Liver (tissue), 9 donors: ENCODE results near the gene VPS26C. TPM values are rescaled to one million over a fixed set of nuclear protein-coding genes. Genes with fewer than 3 reads are reported as not detected.

Source experiments
- DNase-seq: peaks from one replicate; pipeline ENCODE4 v3.0.0-alpha.2; 2017; ENCODE audit warnings: low spot score
- H3K27ac ChIP-seq, 2 donors: one replicate each; pipeline ENCODE4 v1.7.0; 2013; ENCODE audit warnings: inconsistent platforms in 2 of 2, low read length in 2 of 2, control low read depth in 1 of 2, low read depth in 1 of 2, mild to moderate bottlenecking in 1 of 2
- H3K27me3 ChIP-seq, 4 donors: one replicate each; pipeline versions ENCODE4 v1.6.1 to v1.7.0; 2013; ENCODE audit warnings: low read length in 3 of 4, inconsistent platforms in 1 of 4, mild to moderate bottlenecking in 1 of 4, moderate library complexity in 1 of 4; ENCODE audit not compliant: control insufficient read depth in 4 of 4, insufficient read depth in 4 of 4
- H3K36me3 ChIP-seq, 4 donors: one replicate each; pipeline versions ENCODE4 v1.6.1 to v1.7.0; 2013; ENCODE audit warnings: low read length in 3 of 4, mild to moderate bottlenecking in 3 of 4, low read depth in 1 of 4, moderate library complexity in 1 of 4; ENCODE audit not compliant: control insufficient read depth in 4 of 4, insufficient read depth in 3 of 4
- H3K4me1 ChIP-seq, 4 donors: one replicate each; pipeline versions ENCODE4 v1.6.1 to v1.7.0; 2013; ENCODE audit warnings: low read length in 3 of 4, mild to moderate bottlenecking in 3 of 4, moderate library complexity in 1 of 4; ENCODE audit not compliant: control insufficient read depth in 4 of 4, insufficient read depth in 4 of 4
- H3K4me3 ChIP-seq, 3 donors: one replicate each; pipeline versions ENCODE4 v1.6.1 to v1.7.0; 2013; ENCODE audit warnings: low read length in 3 of 3, control low read depth in 1 of 3, low read depth in 1 of 3, mild to moderate bottlenecking in 1 of 3
- H3K9ac ChIP-seq, 2 donors: one replicate each; pipeline ENCODE4 v1.7.0; 2013; ENCODE audit warnings: low read length in 2 of 2, mild to moderate bottlenecking in 2 of 2, moderate library complexity in 2 of 2, control low read depth in 1 of 2, low read depth in 1 of 2
- H3K9me3 ChIP-seq, 4 donors: one replicate each; pipeline versions ENCODE4 v1.6.1 to v1.7.0; 2013; ENCODE audit warnings: low read length in 3 of 4; ENCODE audit not compliant: control insufficient read depth in 4 of 4
- EGR1 ChIP-seq, 2 donors: IDR thresholded peaks; 2 replicates each; pipeline ENCODE4 v1.6.1; 2016 to 2018; ENCODE audit warnings: antibody characterized with exemption in 2 of 2, low read depth in 2 of 2
- FOXA1 ChIP-seq: IDR thresholded peaks from 2 replicates; pipeline ENCODE4 v1.6.1; 2016; ENCODE audit warnings: antibody characterized with exemption
- FOXA2 ChIP-seq: IDR thresholded peaks from 2 replicates; pipeline ENCODE4 v1.6.1; 2016; ENCODE audit warnings: antibody characterized with exemption
- GABPA ChIP-seq, 2 donors: IDR thresholded peaks in 1 of 2; conservative IDR thresholded peaks in 1 of 2; 2 replicates each; pipeline ENCODE4 v1.6.1; 2016; ENCODE audit warnings: antibody characterized with exemption in 2 of 2, mild to moderate bottlenecking in 1 of 2, moderate library complexity in 1 of 2
- HNF4A ChIP-seq, 2 donors: conservative IDR thresholded peaks; 2 replicates each; pipeline ENCODE4 v1.6.1; 2016; ENCODE audit warnings: antibody characterized with exemption in 2 of 2, mild to moderate bottlenecking in 2 of 2
- HNF4G ChIP-seq: IDR thresholded peaks from 2 replicates; pipeline ENCODE4 v1.6.1; 2016; ENCODE audit warnings: antibody characterized with exemption
- RAD21 ChIP-seq, 2 donors: IDR thresholded peaks; 2 replicates each; pipeline ENCODE4 v1.6.1; 2016; ENCODE audit warnings: antibody characterized with exemption in 2 of 2, mild to moderate bottlenecking in 2 of 2
- SP1 ChIP-seq: IDR thresholded peaks from 2 replicates; pipeline ENCODE4 v1.6.1; 2018; ENCODE audit warnings: antibody characterized with exemption, mild to moderate bottlenecking
- TAF1 ChIP-seq: conservative IDR thresholded peaks from 2 replicates; pipeline ENCODE4 v1.6.1; 2016; ENCODE audit warnings: antibody characterized with exemption, mild to moderate bottlenecking
- YY1 ChIP-seq: IDR thresholded peaks from 2 replicates; pipeline ENCODE4 v1.6.1; 2016; ENCODE audit warnings: antibody characterized with exemption, mild to moderate bottlenecking
- WGBS: extraction: QIAGEN DNeasy Blood & Tissue Kit; methylation state at CpG from one replicate; pipeline ENCODE4 v1.1.7; 2013; 5-methylcytosine and 5-hydroxymethylcytosine counted together
- polyA plus RNA-seq, 2 donors: library from polyadenylated mRNA; stranded (reverse) in 1 of 2; unstranded in 1 of 2; fragments of 200-250 nt in 1 of 2; fragments of >200 nt in 1 of 2; fragmentation: Nextera tagmentation in 1 of 2; extraction: Ambion mirVana in 1 of 2; gene quantifications; one replicate each; pipeline versions ENCODE4 v1.2.1 to v1.2.3, GENCODE V29; 2013 to 2015
- total RNA-seq, 2 donors: library from RNA; depleted of rRNA; stranded (reverse); fragments of >200 nt; gene quantifications; one replicate each; pipeline ENCODE4 v1.2.3, GENCODE V29; 2014
- TF ChIP-seq, protein P1 (sequence below): IDR thresholded peaks from 2 replicates; pipeline ENCODE4 v1.6.1; 2016; ENCODE audit warnings: antibody characterized with exemption
- TF ChIP-seq, protein P2 (sequence below): fragments of 150-350 bp; IDR thresholded peaks from 2 replicates; pipeline ENCODE4 v1.5.1; 2017; ENCODE audit warnings: improper control_type of control experiment, low read depth, low read length; ENCODE audit not compliant: missing input control
- TF ChIP-seq, protein P3 (sequence below): IDR thresholded peaks from 2 replicates; pipeline ENCODE4 v1.6.1; 2016; ENCODE audit warnings: antibody characterized with exemption, mild to moderate bottlenecking
- donor health status: healthy.
- donor health status: healthy.
- donor health status: healthy.
- donor health status: healthy.
- donor health status: healthy.

The VPS26C gene
- total and polyA plus RNA-seq, 4 donors, result 16.3 to 37.7 (median 22.8) TPM

DNA sequence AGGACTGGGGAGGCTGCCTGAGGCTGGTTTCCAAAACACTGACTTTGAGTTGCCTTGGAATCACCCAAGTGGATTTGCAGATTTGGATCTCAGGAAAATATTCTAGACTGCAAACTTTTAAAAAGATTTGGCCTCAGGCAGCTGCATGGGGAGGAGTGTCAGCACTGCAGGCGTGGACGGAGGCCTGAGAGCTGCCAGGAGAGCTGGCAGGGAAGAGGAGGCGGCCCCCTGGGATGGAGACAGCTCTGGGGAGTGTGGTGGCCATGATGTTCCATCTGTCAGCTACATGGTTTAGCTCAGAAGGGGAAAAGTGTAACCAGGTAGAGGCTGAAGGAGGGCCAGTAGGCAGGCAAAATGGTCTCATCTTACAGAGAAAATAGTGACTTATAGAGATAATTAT is 72.1 kb downstream of the VPS26C start:
- WGBS, result 95% methylated on average over 3 of the region's 3 CpGs
- H3K27ac ChIP-seq, result no peak overlapping the region
- no peak overlapping the region for H3K9ac ChIP-seq
- no peaks in the 10 kb centered on the region for H3K4me1 ChIP-seq
- peaks cover 2 to 47% (median 27%) of the 10 kb centered on the region in 4 donors for H3K36me3 ChIP-seq
- H3K9me3 ChIP-seq, result no peaks in the 10 kb centered on the region
- H3K27me3 ChIP-seq, result no peaks in the 10 kb centered on the region
- no peak for DNase-seq
- no peak overlapping the region for H3K4me3 ChIP-seq
- TF ChIP-seq YY1 (no peak), RAD21 (IDR thresholded peaks at IDR 0.05) (no peak), FOXA2 (no peak), TAF1 (no peak), HNF4G (no peak), SP1 (no peak), FOXA1 (no peak), HNF4A (conservative IDR thresholded peaks at IDR 0.05) (no peak), EGR1 (IDR thresholded peaks at IDR 0.05; ENCODE audit: low read depth in 2 of 2) (no peak)
- TF ChIP-seq, protein P1, sequence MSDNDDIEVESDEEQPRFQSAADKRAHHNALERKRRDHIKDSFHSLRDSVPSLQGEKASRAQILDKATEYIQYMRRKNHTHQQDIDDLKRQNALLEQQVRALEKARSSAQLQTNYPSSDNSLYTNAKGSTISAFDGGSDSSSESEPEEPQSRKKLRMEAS, result no peak
- TF ChIP-seq, protein P2, sequence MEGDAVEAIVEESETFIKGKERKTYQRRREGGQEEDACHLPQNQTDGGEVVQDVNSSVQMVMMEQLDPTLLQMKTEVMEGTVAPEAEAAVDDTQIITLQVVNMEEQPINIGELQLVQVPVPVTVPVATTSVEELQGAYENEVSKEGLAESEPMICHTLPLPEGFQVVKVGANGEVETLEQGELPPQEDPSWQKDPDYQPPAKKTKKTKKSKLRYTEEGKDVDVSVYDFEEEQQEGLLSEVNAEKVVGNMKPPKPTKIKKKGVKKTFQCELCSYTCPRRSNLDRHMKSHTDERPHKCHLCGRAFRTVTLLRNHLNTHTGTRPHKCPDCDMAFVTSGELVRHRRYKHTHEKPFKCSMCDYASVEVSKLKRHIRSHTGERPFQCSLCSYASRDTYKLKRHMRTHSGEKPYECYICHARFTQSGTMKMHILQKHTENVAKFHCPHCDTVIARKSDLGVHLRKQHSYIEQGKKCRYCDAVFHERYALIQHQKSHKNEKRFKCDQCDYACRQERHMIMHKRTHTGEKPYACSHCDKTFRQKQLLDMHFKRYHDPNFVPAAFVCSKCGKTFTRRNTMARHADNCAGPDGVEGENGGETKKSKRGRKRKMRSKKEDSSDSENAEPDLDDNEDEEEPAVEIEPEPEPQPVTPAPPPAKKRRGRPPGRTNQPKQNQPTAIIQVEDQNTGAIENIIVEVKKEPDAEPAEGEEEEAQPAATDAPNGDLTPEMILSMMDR, result no peak

DNA sequence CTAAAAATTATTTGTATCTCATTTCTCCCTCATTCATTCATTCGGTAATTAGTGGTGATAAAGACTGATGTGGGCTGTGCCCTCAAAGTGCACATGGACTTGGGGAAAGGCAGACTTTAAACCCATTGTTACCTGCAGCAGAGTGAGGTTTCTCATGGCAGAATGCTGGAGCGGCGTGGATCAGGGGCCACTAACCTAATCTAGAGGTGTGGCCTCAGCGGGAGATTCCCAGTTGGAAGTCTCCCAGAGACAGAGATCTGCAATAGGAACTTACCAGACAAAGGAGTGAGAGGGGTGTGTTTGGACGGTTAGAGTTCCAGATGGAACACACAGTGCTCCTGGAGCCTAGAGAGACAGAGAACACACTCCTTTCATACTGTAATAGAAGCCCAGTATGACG is 73.5 kb downstream of the VPS26C start:
- peaks cover 5 to 40% (median 27%) of the 10 kb centered on the region in 4 donors for H3K36me3 ChIP-seq
- no peak overlapping the region for H3K4me3 ChIP-seq
- no peak for DNase-seq

More for the DNA sequence above, 73.5 kb downstream of the VPS26C start:
- Histone ChIP-seq H3K27me3 (no peaks in the 10 kb centered on the region), H3K4me1 (no peaks in the 10 kb centered on the region), H3K9ac (no peak overlapping the region), H3K27ac (no peak overlapping the region), H3K9me3 (no peaks in the 10 kb centered on the region)
- TF ChIP-seq, protein P3, sequence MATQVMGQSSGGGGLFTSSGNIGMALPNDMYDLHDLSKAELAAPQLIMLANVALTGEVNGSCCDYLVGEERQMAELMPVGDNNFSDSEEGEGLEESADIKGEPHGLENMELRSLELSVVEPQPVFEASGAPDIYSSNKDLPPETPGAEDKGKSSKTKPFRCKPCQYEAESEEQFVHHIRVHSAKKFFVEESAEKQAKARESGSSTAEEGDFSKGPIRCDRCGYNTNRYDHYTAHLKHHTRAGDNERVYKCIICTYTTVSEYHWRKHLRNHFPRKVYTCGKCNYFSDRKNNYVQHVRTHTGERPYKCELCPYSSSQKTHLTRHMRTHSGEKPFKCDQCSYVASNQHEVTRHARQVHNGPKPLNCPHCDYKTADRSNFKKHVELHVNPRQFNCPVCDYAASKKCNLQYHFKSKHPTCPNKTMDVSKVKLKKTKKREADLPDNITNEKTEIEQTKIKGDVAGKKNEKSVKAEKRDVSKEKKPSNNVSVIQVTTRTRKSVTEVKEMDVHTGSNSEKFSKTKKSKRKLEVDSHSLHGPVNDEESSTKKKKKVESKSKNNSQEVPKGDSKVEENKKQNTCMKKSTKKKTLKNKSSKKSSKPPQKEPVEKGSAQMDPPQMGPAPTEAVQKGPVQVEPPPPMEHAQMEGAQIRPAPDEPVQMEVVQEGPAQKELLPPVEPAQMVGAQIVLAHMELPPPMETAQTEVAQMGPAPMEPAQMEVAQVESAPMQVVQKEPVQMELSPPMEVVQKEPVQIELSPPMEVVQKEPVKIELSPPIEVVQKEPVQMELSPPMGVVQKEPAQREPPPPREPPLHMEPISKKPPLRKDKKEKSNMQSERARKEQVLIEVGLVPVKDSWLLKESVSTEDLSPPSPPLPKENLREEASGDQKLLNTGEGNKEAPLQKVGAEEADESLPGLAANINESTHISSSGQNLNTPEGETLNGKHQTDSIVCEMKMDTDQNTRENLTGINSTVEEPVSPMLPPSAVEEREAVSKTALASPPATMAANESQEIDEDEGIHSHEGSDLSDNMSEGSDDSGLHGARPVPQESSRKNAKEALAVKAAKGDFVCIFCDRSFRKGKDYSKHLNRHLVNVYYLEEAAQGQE, result no peak
- TF ChIP-seq TAF1 (no peak), GABPA (IDR thresholded peaks at IDR 0.05 in 1 of 2, conservative IDR thresholded peaks at IDR 0.05 in 1 of 2) (no peak)
- TF ChIP-seq, protein P1, result no peak
- WGBS, result 96% methylated on average over 6 of the region's 6 CpGs
